Retinal pigment epithelial cell (primary cell): ENCODE measurements around the gene YBX3.

Experiments
- DNase-seq: peaks from one replicate; pipeline ENCODE4 v3.0.0-alpha.2; 2010; ENCODE audit warnings: low read depth
- H3K4me3 ChIP-seq: 2 replicates; pipeline ENCODE4 v1.5.1; 2011; ENCODE audit warnings: mild to moderate bottlenecking, low read length, control low read depth, moderate library complexity
- CTCF ChIP-seq: conservative IDR thresholded peaks from 2 replicates; pipeline ENCODE4 v1.5.1; 2011; ENCODE audit warnings: low read depth, low read length, control low read depth, inconsistent platforms

YBX3 gene

GRCh38 chr12:10725003-10725402 is 1.9 kb upstream of the YBX3 start:
- no peak for TF ChIP-seq CTCF
- DNase-seq = no peak
- H3K4me3 ChIP-seq = no peak overlapping the region

- peak overlapping the region; percentile 92 for H3K4me3 ChIP-seq
- peak; percentile 15 for TF ChIP-seq CTCF
- no peak for DNase-seq
Observed at GRCh38 chr12:10722502-10722904, 620 bp downstream of the YBX3 start.

GRCh38 chr12:10721651-10722501 is 1.2 kb downstream of the YBX3 start:
- peak; percentile 95 for DNase-seq
- TF ChIP-seq CTCF = no peak
- peak overlapping the region; percentile 92 for H3K4me3 ChIP-seq

GRCh38 chr12:10720974-10721650 is 2.0 kb downstream of the YBX3 start:
- TF ChIP-seq CTCF = no peak
- H3K4me3 ChIP-seq = peak overlapping the region; percentile 92
- DNase-seq = no peak

- no peak for TF ChIP-seq CTCF
- no peak overlapping the region for H3K4me3 ChIP-seq
- no peak for DNase-seq
Observed at GRCh38 chr12:10719482-10719881, 3.6 kb downstream of the YBX3 start.

GRCh38 chr12:10718279-10718821 is 4.8 kb downstream of the YBX3 start:
- H3K4me3 ChIP-seq = peak overlapping the region; percentile 2
- DNase-seq = peak; percentile 52
- no peak for TF ChIP-seq CTCF
